HG03520 (cell line): ENCODE results near the gene VSIG10.
"Not testable (repeated sequence)": the region's sequence is repeated elsewhere in the genome, so short reads cannot be mapped to it uniquely, and the experiment has no call there.

Experiments used
- ATAC-seq: cut with Tn5 transposase; IDR thresholded peaks from one replicate; pipeline ENCODE4 v1.9.1; 2021; ENCODE audit warnings: mild to moderate bottlenecking, moderate library complexity; ENCODE audit not compliant: unreplicated experiment

The VSIG10 gene

DNA sequence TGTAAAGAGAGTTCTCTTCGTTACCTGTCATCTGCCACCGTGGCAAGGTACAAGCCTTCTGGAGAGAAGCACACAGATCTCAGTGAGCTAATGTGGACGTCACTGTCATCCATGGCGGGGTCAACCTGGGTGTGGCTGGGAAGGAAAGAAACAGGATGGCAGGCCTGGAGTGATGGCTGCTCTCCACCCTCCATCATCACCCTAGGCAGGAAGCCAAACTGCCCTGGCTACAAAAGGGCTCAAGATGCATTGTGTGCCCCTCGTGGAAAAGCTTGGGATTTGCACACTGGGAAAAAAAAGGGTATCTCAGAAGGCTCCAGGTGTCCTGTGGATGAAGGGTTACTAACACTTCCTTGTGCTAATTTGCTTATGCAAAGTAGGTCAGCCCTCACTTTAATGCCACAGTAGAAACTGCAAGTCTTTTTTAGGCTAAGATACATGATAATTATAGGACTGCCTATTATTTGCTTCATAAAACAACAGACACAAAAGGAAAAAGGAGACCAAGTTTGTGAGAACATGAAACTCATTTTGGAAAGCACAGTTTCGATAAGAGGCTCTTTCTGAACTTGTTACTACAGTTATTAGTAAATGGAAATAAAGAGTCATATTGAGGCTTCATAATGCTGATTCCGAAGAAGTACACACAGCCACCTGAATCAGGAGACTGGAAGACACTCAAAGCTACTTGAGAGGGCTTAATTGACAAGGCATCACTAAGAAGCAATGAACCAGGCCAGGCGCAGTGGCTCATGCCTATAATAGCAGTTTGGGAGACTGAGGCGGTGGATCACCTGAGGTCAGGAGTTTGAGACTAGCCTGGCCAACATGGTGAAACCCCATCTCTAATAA, 68.4 kb downstream of the VSIG10 start:
- peak; percentile 75 for ATAC-seq

DNA sequence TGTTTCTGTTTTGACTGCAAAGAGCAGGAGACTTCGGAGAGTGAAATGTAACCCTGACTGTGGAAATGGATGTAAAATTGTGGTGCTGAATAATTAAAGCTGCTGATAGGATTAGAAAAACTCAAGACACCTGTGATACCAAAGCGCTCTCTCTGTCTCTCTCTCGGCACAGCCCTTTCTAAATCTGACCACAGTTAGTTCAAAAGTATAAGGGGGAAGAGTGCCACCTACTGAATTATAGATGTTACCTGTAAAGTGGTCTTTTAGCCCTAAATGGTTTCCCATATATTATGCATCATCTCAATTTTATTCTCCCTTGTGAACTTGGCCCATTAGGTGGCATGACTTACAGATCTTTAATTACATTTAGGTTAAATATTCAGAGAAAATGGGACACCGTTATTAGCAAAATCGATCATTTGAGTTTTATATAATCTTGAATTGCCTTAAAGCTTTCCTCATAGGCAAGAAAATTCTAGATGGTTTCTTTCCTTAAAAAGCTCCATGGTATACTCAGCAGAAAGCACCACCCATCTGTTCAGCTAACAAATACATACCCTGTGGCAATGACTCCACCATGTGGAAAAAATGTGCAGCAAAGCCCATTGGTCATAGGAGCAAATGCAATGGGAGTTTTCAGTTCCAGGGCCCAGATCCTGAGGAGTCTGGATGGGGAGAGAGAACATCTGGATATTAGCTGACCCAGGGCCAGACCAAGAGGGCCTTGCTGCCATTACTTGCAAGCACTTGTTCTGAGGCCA, 69.2 kb downstream of the VSIG10 start:
- ATAC-seq, result no peak

DNA sequence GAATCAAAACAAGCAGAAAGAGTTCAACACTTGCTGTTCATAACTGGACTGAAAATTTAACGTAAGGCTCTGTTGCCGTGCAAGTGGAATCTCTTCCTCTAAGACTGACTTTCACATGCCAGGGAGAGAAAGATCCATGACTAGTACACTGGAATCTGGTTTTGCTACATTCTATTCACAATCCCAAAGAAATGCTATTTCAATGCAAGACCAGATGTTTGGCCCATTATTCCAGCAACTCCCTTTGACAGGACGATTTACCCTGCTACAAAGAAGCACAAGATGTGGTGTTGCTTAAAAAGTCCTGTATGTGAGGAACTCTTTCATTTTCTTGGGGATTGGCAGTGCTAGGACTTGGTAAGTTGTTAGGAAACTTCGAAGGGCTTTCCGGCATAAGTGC, 69.9 kb downstream of the VSIG10 start:
- no peak for ATAC-seq

GRCh38 chr12:118033323-118033722, 70.5 kb downstream of the VSIG10 start:
- ATAC-seq, result no peak

DNA sequence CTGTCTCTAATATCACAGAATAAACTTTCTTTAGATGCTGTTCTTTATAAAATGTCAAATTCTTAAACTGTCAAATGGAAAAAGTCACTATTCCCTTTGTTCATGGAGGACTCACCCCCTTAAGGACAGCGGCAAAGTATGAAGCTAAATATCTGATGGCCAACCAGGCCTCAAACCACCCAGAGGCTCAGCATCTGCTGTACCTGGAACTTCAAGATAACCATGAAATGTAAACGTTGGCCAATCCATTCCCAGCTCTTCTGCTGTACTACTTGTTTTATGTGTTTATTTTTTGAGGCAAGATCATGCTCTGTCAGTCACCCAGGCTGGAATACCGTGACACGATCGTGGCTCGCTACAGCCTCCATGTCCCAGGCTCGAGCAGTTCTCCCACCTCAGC, 71.6 kb downstream of the VSIG10 start:
- no peak for ATAC-seq

GRCh38 chr12:118029166-118029565, 74.6 kb downstream of the VSIG10 start:
- ATAC-seq, result no peak

- no peak for ATAC-seq
Observed at GRCh38 chr12:118025168-118025567, 78.6 kb downstream of the VSIG10 start.

DNA sequence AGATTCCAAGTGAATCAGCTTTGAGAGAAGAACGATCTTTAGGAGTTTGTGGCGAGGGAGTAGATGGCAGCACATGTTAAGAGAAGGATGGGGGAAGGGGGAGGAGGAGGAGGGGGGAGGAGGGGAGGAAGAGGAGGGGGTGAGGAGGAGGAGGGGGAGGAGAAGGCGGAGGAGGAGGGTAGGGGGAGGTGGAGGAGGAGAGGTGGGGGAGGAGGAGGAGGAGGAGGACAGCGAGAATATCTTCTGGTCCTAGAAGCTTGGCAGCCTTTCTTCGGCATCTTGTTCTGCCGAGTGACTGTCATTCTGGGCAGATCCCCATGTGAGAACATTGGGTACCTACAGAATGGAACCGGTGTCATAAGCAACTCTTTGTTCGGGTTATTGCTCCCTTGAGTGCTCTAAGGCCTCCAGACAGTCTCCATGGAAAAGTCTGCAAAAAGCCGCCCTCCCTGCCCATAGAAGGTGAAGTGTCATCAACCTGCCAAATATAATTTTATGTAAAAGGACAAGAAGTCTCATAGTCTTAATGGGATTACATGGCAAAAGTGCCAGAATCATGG, 80.4 kb downstream of the VSIG10 start:
- no peak for ATAC-seq

GRCh38 chr12:118022728-118023109, 81.1 kb downstream of the VSIG10 start:
- no peak for ATAC-seq

- not testable (repeated sequence) for ATAC-seq
Observed at GRCh38 chr12:118022097-118022727, 81.6 kb downstream of the VSIG10 start.

GRCh38 chr12:118020036-118020435, 83.8 kb downstream of the VSIG10 start:
- ATAC-seq, result no peak

DNA sequence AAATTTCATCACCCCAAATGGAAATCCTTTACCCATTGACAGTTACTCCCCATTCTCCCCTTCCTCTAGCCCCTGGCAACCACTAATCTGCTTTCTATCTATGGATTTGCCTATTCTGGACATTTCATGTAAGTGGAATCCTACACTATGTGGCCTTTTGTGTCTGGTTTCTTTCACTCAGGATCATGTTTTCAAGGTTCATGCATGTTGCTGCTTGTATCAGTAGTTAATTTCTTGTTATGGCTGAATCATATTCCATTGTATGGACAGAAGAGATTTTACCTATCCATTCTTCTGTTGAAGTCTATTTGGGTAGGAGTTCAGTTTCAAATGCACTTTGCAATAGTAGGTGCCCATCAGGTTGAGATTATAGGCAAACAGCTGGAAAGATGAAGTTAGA, 85.9 kb downstream of the VSIG10 start:
- no peak for ATAC-seq

DNA sequence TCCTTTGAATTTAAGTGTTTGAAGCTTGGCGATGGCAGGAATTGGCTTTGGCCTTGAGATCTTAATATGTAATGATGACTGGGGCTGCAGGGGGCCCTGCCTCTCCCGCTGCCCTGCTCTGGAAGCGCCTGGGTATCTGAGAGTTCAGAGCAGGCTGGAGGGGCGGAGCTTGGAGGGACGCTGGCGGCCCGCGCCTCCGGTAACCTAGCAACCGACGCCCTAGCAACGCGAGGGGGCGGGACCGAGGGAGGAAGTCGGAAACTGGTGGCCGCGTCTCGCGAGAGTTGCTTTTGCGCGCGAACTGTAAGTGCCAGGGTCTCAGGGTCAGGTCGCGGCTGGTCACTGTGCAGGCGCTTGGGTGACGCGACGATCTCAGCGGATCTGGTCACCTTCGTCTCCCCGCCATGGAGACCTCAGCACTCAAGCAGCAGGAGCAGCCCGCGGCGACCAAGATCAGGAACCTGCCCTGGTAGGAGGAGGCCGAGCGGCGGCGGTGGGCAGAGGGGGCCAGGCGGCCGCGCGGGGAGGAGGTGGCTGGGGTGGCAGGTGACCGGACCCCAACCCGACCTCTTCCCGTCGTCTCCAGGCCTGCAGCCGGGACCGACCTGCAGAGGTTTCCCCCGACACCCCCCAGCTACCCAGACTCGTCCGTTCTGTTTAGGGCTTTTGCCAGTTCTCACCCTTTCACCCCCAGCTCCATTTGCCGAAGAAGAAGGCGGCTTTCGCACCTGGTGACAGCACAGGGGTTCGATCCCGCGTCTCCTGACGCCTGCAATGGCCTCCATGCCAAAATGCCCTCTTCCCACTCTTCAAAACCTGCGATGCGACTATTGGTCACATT, 87.2 kb downstream of the VSIG10 start, which contains the start of gene RFC5:
RFC5 (plus strand) TSS at position 280 of the 841 bp plus-strand sequence; CDS start at position 405, 125 bp downstream.
- peak; percentile 97 for ATAC-seq

DNA sequence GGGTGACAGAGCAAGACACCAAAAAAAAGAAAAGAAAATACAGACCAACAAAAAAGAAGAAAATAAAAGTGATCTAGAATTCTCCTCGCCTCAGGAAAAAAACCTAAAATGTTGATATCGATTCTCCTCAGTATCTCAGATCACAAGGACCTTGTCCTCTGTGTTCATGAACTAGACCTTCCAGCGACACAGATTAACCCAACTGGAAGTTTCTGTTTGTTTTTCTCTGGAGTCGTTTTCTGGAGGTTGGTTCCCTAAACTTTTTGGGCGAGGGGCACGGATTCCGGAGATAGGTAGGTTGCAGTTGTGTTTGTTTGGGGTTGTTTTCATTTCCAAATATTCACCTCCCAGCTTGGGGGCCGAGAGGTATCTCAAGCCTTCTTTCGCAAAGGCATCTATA, 87.9 kb downstream of the VSIG10 start:
- ATAC-seq, result no peak

DNA sequence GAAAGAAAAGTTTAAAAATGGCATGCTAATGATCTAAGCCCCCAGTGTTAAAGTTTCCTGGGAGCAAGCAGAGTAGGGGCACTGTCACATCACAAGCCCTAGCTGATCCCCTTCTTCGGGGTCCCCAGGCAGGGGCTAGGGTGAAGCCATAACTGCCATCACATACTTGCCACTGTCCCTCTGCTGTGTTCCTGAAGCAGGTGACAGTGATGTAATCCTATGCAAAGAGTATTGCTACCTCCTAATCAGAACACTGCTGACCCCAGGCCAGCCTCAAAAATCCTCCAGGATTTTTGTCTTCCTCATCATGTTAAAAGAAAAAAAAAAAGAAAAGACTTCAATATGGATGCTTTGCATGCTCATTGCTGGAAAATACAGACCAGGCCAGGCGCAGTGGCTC, 88.5 kb downstream of the VSIG10 start:
- no peak for ATAC-seq
